ENCODE measurements around the gene ZSCAN31.
A peak's percentile ranks its signal among the peaks of the same experiment; 100 is the strongest.

Gene ZSCAN31

GRCh38 chr6:28353356-28353755 is 17.4 kb upstream of the ZSCAN31 start:
- no peak for DNase-seq (ENCODE audit: low spot score)

GRCh38 chr6:28351493-28351925 is 15.6 kb upstream of the ZSCAN31 start:
- DNase-seq (ENCODE audit: low spot score): no peak

- no peak for DNase-seq (ENCODE audit: low spot score)
Observed at GRCh38 chr6:28351087-28351486, 15.1 kb upstream of the ZSCAN31 start.

- DNase-seq (ENCODE audit: low spot score): peak; percentile 86
Observed at GRCh38 chr6:28349892-28350737, 14.2 kb upstream of the ZSCAN31 start, which contains the start of gene ZKSCAN3. ZKSCAN3 (plus strand) TSS chr6:28349947; CDS start chr6:28359587, 9,640 bp downstream.

- no peak for DNase-seq (ENCODE audit: low spot score)
Observed at GRCh38 chr6:28349344-28349891, 13.5 kb upstream of the ZSCAN31 start.

GRCh38 chr6:28347119-28347518 is 11.2 kb upstream of the ZSCAN31 start:
- DNase-seq (ENCODE audit: low spot score): no peak

GRCh38 chr6:28345201-28345600 is 9.3 kb upstream of the ZSCAN31 start:
- DNase-seq (ENCODE audit: low spot score): no peak

GRCh38 chr6:28343898-28344677 is 8.1 kb upstream of the ZSCAN31 start:
- no peak for DNase-seq (ENCODE audit: low spot score)

- no peak for DNase-seq (ENCODE audit: low spot score)
Observed at GRCh38 chr6:28340310-28341095, 4.6 kb upstream of the ZSCAN31 start.

- DNase-seq (ENCODE audit: low spot score): no peak
Observed at GRCh38 chr6:28337121-28337520, 1.2 kb upstream of the ZSCAN31 start.

GRCh38 chr6:28336284-28337120 is 554 bp upstream of the ZSCAN31 start:
- peak; percentile 42 for DNase-seq (ENCODE audit: low spot score)

GRCh38 chr6:28335040-28335563 is 846 bp downstream of the ZSCAN31 start:
- DNase-seq (ENCODE audit: low spot score): no peak

GRCh38 chr6:28334286-28335039 is 1.5 kb downstream of the ZSCAN31 start:
- no peak for DNase-seq (ENCODE audit: low spot score)

GRCh38 chr6:28333599-28334018 is 2.3 kb downstream of the ZSCAN31 start:
- no peak for DNase-seq (ENCODE audit: low spot score)

GRCh38 chr6:28333047-28333446 is 2.9 kb downstream of the ZSCAN31 start:
- DNase-seq (ENCODE audit: low spot score): no peak

GRCh38 chr6:28330041-28330440 is 5.9 kb downstream of the ZSCAN31 start:
- no peak for DNase-seq (ENCODE audit: low spot score)

- no peak for DNase-seq (ENCODE audit: low spot score)
Observed at GRCh38 chr6:28326371-28326948, 9.5 kb downstream of the ZSCAN31 start.

GRCh38 chr6:28323813-28324424 is 12.0 kb downstream of the ZSCAN31 start:
- no peak for DNase-seq (ENCODE audit: low spot score)

- DNase-seq (ENCODE audit: low spot score): no peak
Observed at GRCh38 chr6:28322661-28323060, 13.3 kb downstream of the ZSCAN31 start.

All from CD4-positive, alpha-beta T cell treated with Interleukin-2 at 100 ng/mL for 4 hours (primary cell).